HepG2 (cell line): ENCODE measurements around the gene EHD1. TPM values are rescaled to one million over a fixed set of nuclear protein-coding genes. Genes with fewer than 3 reads are reported as not detected.
A peak's percentile ranks its signal among the peaks of the same experiment; 100 is the strongest.

Source experiments
- ATAD3A ChIP-seq: sonication (generic); formaldehyde crosslinking; IDR thresholded peaks from 2 replicates; pipeline ENCODE4 v1.4.0; 2020; ENCODE audit warnings: missing genetic modification reagents
- CENPT ChIP-seq: sonication (generic); formaldehyde crosslinking; IDR thresholded peaks from 2 replicates; pipeline ENCODE4 v1.8.0; 2022; ENCODE audit warnings: low read depth, mild to moderate bottlenecking, moderate library complexity, missing genetic modification reagents
- KAT8 ChIP-seq: IDR thresholded peaks from 2 replicates; pipeline ENCODE4 v1.6.1; 2016; ENCODE audit warnings: missing genetic modification reagents, missing compliant biosample characterization
- KDM5B ChIP-seq: sonication (generic); formaldehyde crosslinking; IDR thresholded peaks from 2 replicates; pipeline ENCODE4 v1.4.0; 2020; ENCODE audit warnings: missing genetic modification reagents, mild to moderate bottlenecking, borderline replicate concordance
- PITX1 ChIP-seq: sonication (generic); formaldehyde crosslinking; IDR thresholded peaks from 2 replicates; pipeline ENCODE4 v1.5.1; 2020; ENCODE audit warnings: mild to moderate bottlenecking, missing genetic modification reagents
- TBX2 ChIP-seq: sonication (generic); formaldehyde crosslinking; IDR thresholded peaks from 2 replicates; pipeline ENCODE4 v1.5.0; 2020; ENCODE audit warnings: missing genetic modification reagents, mild to moderate bottlenecking, borderline replicate concordance
- U2AF1 ChIP-seq: fragments of 200-400 bp; formaldehyde crosslinking; optimal IDR thresholded peaks from 2 replicates; pipeline ENCODE3; 2017; ENCODE audit warnings: mild to moderate bottlenecking, low read depth, low read length
- ZNF367 ChIP-seq: sonication (generic); formaldehyde crosslinking; IDR thresholded peaks from 2 replicates; pipeline ENCODE4 v1.4.0; 2020; ENCODE audit warnings: missing genetic modification reagents, borderline replicate concordance
- ZNF614 ChIP-seq: IDR thresholded peaks from 2 replicates; pipeline ENCODE4 v1.6.1; 2018; ENCODE audit warnings: missing biosample characterization, missing genetic modification reagents, inconsistent platforms, borderline replicate concordance
- polyA plus RNA-seq, 8 experiments: library from polyadenylated mRNA; depleted of rRNA in 3 of 8; stranded (reverse) in 7 of 8; unstranded in 1 of 8; fragments of >200 nt; fragmentation: Illumina TruSeq in 4 of 8; extraction: Trizol in 4 of 8; gene quantifications; 2 replicates each; pipeline versions ENCODE4 v1.2.1 to v1.2.3, GENCODE V29; 2011 to 2016; ENCODE audit warnings: low read depth in 4 of 8, missing spikeins in 1 of 8, mixed read lengths in 1 of 8; ENCODE audit not compliant: insufficient read depth in 1 of 8
- total RNA-seq, 5 experiments: library from RNA; depleted of rRNA; stranded (reverse); fragments of >200 nt; fragmentation: Illumina TruSeq; extraction: Trizol; gene quantifications; 2 replicates each; pipeline ENCODE4 v1.2.3, GENCODE V29; 2016; ENCODE audit warnings: low read depth in 1 of 5
- TF ChIP-seq, protein P1 (sequence below): sonication (generic); formaldehyde crosslinking; IDR thresholded peaks from 2 replicates; pipeline ENCODE4 v1.9.0; 2021; ENCODE audit warnings: missing genetic modification reagents, borderline replicate concordance
- TF ChIP-seq, protein P2 (sequence below): sonication (generic); formaldehyde crosslinking; IDR thresholded peaks from 2 replicates; pipeline ENCODE4 v1.4.0; 2020; ENCODE audit warnings: mild to moderate bottlenecking, missing genetic modification reagents
- TF ChIP-seq, protein P3 (sequence below), 2 experiments: sonication (generic) in 1 of 2; formaldehyde crosslinking in 1 of 2; IDR thresholded peaks; 2 replicates each; pipeline versions ENCODE4 v1.4.0 to v1.6.1; 2018 to 2020; ENCODE audit warnings: missing genetic modification reagents in 2 of 2, borderline replicate concordance in 1 of 2, low read depth in 1 of 2, mild to moderate bottlenecking in 1 of 2, missing biosample characterization in 1 of 2
- TF ChIP-seq, protein P4 (sequence below): sonication (generic); formaldehyde crosslinking; IDR thresholded peaks from 2 replicates; pipeline ENCODE4 v1.4.0; 2020; ENCODE audit warnings: missing genetic modification reagents
- TF ChIP-seq, protein P5 (sequence below), 2 experiments: fragments of 450-650 bp in 1 of 2; sonication (generic) in 1 of 2; formaldehyde crosslinking; IDR thresholded peaks; 2 replicates each; pipeline versions ENCODE4 v1.5.0 to v1.8.0; 2020 to 2022; ENCODE audit warnings: mild to moderate bottlenecking in 1 of 2, missing genetic modification reagents in 1 of 2

EHD1 gene
- total and polyA plus RNA-seq, 2 of the 13 experiments (the other 11 are each of a cell fraction or from before 2014, with no cell fraction given) = 23.6 to 26.6 TPM

DNA sequence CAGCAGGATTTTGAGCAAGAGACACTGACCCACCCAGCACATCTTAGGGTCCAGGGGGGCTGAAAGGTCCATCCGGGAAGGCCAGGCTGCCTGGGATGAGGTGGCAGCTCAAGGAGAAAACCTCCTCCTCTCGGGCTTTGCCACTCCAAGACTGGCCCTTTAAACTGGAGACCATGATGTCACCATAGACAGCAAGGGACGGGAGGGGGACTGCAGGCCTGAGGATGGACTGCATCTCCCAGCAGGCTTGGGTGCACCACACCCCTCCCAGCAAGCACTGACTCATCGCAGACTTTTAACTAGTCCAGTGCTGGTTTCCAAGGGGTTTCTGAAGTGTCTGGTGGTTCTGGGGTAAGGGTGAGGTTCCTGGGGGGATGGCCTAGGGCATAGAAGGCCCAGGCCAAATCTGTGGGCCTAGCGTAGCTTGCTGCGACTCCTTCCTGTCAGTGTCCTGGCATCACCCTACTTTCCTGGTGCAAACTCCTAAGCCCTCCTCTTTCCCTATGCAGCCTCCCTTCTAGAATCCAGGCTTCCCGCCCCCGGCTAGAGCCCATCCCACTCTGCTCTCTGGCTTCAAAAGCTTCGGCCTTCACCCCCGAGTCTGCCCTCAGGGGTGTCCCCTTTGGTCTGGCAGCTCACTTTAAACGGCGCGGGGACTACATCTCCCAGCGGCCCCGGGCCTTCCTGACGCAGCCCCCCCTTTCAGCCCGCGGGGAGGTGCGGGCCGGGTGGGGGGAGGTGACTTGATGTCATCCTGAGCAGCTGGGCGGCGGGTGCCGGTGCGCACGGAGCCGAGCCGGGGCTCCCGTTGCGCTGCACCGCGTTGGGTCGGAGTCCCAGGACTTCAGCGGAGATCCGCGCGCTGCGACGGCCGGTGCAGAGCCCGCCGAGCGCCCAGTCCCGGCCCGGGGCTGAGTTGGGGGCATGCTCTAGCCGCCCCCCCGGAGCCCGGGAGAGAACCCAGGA lies 45.8 kb upstream of the EHD1 start, which contains the start of gene PPP2R5B (continued):
- TF ChIP-seq, protein P1, sequence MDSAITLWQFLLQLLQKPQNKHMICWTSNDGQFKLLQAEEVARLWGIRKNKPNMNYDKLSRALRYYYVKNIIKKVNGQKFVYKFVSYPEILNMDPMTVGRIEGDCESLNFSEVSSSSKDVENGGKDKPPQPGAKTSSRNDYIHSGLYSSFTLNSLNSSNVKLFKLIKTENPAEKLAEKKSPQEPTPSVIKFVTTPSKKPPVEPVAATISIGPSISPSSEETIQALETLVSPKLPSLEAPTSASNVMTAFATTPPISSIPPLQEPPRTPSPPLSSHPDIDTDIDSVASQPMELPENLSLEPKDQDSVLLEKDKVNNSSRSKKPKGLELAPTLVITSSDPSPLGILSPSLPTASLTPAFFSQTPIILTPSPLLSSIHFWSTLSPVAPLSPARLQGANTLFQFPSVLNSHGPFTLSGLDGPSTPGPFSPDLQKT = no peak
- TF ChIP-seq ATAD3A (CRISPR knock-in tag) = no peak
- TF ChIP-seq U2AF1 = peak; percentile 87
- 0 out of 2 replicates have a peak, but pooled peaks have one; percentile 1 for TF ChIP-seq ZNF614
- TF ChIP-seq, protein P2, sequence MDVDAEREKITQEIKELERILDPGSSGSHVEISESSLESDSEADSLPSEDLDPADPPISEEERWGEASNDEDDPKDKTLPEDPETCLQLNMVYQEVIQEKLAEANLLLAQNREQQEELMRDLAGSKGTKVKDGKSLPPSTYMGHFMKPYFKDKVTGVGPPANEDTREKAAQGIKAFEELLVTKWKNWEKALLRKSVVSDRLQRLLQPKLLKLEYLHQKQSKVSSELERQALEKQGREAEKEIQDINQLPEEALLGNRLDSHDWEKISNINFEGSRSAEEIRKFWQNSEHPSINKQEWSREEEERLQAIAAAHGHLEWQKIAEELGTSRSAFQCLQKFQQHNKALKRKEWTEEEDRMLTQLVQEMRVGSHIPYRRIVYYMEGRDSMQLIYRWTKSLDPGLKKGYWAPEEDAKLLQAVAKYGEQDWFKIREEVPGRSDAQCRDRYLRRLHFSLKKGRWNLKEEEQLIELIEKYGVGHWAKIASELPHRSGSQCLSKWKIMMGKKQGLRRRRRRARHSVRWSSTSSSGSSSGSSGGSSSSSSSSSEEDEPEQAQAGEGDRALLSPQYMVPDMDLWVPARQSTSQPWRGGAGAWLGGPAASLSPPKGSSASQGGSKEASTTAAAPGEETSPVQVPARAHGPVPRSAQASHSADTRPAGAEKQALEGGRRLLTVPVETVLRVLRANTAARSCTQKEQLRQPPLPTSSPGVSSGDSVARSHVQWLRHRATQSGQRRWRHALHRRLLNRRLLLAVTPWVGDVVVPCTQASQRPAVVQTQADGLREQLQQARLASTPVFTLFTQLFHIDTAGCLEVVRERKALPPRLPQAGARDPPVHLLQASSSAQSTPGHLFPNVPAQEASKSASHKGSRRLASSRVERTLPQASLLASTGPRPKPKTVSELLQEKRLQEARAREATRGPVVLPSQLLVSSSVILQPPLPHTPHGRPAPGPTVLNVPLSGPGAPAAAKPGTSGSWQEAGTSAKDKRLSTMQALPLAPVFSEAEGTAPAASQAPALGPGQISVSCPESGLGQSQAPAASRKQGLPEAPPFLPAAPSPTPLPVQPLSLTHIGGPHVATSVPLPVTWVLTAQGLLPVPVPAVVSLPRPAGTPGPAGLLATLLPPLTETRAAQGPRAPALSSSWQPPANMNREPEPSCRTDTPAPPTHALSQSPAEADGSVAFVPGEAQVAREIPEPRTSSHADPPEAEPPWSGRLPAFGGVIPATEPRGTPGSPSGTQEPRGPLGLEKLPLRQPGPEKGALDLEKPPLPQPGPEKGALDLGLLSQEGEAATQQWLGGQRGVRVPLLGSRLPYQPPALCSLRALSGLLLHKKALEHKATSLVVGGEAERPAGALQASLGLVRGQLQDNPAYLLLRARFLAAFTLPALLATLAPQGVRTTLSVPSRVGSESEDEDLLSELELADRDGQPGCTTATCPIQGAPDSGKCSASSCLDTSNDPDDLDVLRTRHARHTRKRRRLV (CRISPR knock-in tag) = peak; percentile 58; the same call in 1 of the 2 replicates
- TF ChIP-seq, protein P3, sequence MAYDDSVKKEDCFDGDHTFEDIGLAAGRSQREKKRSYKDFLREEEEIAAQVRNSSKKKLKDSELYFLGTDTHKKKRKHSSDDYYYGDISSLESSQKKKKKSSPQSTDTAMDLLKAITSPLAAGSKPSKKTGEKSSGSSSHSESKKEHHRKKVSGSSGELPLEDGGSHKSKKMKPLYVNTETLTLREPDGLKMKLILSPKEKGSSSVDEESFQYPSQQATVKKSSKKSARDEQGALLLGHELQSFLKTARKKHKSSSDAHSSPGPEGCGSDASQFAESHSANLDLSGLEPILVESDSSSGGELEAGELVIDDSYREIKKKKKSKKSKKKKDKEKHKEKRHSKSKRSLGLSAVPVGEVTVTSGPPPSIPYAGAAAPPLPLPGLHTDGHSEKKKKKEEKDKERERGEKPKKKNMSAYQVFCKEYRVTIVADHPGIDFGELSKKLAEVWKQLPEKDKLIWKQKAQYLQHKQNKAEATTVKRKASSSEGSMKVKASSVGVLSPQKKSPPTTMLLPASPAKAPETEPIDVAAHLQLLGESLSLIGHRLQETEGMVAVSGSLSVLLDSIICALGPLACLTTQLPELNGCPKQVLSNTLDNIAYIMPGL (CRISPR knock-in tag; IDR thresholded peaks at IDR 0.05; ENCODE audit: borderline replicate concordance in 1 of 2, low read depth in 1 of 2) = peak; percentile 49 to 51; a peak in 1 of 4 replicates
- TF ChIP-seq, protein P4, sequence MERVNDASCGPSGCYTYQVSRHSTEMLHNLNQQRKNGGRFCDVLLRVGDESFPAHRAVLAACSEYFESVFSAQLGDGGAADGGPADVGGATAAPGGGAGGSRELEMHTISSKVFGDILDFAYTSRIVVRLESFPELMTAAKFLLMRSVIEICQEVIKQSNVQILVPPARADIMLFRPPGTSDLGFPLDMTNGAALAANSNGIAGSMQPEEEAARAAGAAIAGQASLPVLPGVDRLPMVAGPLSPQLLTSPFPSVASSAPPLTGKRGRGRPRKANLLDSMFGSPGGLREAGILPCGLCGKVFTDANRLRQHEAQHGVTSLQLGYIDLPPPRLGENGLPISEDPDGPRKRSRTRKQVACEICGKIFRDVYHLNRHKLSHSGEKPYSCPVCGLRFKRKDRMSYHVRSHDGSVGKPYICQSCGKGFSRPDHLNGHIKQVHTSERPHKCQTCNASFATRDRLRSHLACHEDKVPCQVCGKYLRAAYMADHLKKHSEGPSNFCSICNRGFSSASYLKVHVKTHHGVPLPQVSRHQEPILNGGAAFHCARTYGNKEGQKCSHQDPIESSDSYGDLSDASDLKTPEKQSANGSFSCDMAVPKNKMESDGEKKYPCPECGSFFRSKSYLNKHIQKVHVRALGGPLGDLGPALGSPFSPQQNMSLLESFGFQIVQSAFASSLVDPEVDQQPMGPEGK (CRISPR knock-in tag) = peak; percentile 98
- peak; percentile 48; the same call in 1 of the 2 replicates for TF ChIP-seq PITX1
- TF ChIP-seq CENPT (CRISPR knock-in tag) = no peak
- peak; percentile 51; the same call in 1 of the 2 replicates for TF ChIP-seq KAT8
- TF ChIP-seq ZNF367 (CRISPR knock-in tag) = 0 out of 2 replicates have a peak, but pooled peaks have one; percentile 74
- peak; percentile 54; the same call in 1 of the 2 replicates for TF ChIP-seq KDM5B
- TF ChIP-seq, protein P5, sequence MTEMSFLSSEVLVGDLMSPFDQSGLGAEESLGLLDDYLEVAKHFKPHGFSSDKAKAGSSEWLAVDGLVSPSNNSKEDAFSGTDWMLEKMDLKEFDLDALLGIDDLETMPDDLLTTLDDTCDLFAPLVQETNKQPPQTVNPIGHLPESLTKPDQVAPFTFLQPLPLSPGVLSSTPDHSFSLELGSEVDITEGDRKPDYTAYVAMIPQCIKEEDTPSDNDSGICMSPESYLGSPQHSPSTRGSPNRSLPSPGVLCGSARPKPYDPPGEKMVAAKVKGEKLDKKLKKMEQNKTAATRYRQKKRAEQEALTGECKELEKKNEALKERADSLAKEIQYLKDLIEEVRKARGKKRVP (CRISPR knock-in tag; IDR thresholded peaks at IDR 0.05) = peak in 1 of 2 experiments; percentile 27; a peak in 1 of 4 replicates
- peak; percentile 67; the same call in 1 of the 2 replicates for TF ChIP-seq TBX2 (CRISPR knock-in tag)
